Endodermal cell (in vitro differentiated cells): ENCODE measurements around the gene KRTAP3-3. TPM values are rescaled to one million over a fixed set of nuclear protein-coding genes. Genes with fewer than 3 reads are reported as not detected.

Experiments
- DNase-seq: peaks from one replicate; pipeline ENCODE4 v3.0.0-alpha.2; 2017
- H3K27ac ChIP-seq: 2 replicates; pipeline ENCODE4 v1.5.1; 2013; ENCODE audit warnings: mild to moderate bottlenecking, low read depth, low read length, moderate library complexity
- H3K27me3 ChIP-seq: 2 replicates; pipeline ENCODE4 v1.6.1; 2013; ENCODE audit warnings: mild to moderate bottlenecking, low read length, moderate library complexity; ENCODE audit not compliant: insufficient read depth, control insufficient read depth, poor library complexity, severe bottlenecking
- H3K36me3 ChIP-seq: 2 replicates; pipeline ENCODE4 v1.7.0; 2013; ENCODE audit warnings: mild to moderate bottlenecking, low read length, moderate library complexity; ENCODE audit not compliant: control insufficient read depth, insufficient read depth
- H3K4me1 ChIP-seq: one replicate; pipeline ENCODE4 v1.7.0; 2013; ENCODE audit warnings: low read length; ENCODE audit not compliant: control insufficient read depth, insufficient read depth
- H3K4me3 ChIP-seq: 2 replicates; pipeline ENCODE4 v1.5.1; 2013; ENCODE audit warnings: mild to moderate bottlenecking, low read length, moderate library complexity
- H3K9ac ChIP-seq: 2 replicates; pipeline ENCODE4 v1.6.1; 2013; ENCODE audit warnings: mild to moderate bottlenecking, low read length, moderate library complexity; ENCODE audit not compliant: poor library complexity, severe bottlenecking; ENCODE audit errors: extremely low read depth
- H3K9me3 ChIP-seq: 2 replicates; pipeline ENCODE4 v1.6.1; 2013; ENCODE audit warnings: mild to moderate bottlenecking, low read length, moderate library complexity; ENCODE audit not compliant: control insufficient read depth
- H3K27ac Mint-ChIP-seq: 2 replicates; pipeline ENCODE4 v1.8.0; 2020; ENCODE audit warnings: mixed read lengths
- H3K27me3 Mint-ChIP-seq: 2 replicates; pipeline ENCODE4 v1.8.0; 2021; ENCODE audit warnings: mild to moderate bottlenecking, mixed read lengths; ENCODE audit not compliant: insufficient read depth
- H3K36me3 Mint-ChIP-seq: 2 replicates; pipeline ENCODE4 v1.8.0; 2020; ENCODE audit warnings: low read depth, mixed read lengths
- H3K4me1 Mint-ChIP-seq: 2 replicates; pipeline ENCODE4 v1.8.0; 2020; ENCODE audit warnings: mixed read lengths
- H3K4me3 Mint-ChIP-seq: 2 replicates; pipeline ENCODE4 v1.8.0; 2020; ENCODE audit warnings: mild to moderate bottlenecking, moderate library complexity, mixed read lengths
- H3K9me3 Mint-ChIP-seq: 2 replicates; pipeline ENCODE4 v1.8.0; 2020; ENCODE audit warnings: mild to moderate bottlenecking, mixed read lengths
- CTCF ChIP-seq: fragments of 200-600 bp; sonication (generic); conservative IDR thresholded peaks from 2 replicates; pipeline ENCODE4 v1.5.0; 2021; ENCODE audit warnings: antibody characterized with exemption, mild to moderate bottlenecking
- WGBS, 2 experiments: methylation state at CpG; one replicate each; pipeline versions ENCODE4 v1.1.5 to v1.1.7; 2013; ENCODE audit warnings: missing lambda C conversion rate in 2 of 2, mixed read lengths in 1 of 2; ENCODE audit not compliant: insufficient coverage in 1 of 2, insufficient read length in 1 of 2; 5-methylcytosine and 5-hydroxymethylcytosine counted together
- total RNA-seq, 2 donors: library from RNA; stranded (reverse); fragmentation: NEBNext Ultra II Directional in 1 of 2; extraction: Animal tissue kit (Norgen Biotek cat#: 25700) in 1 of 2; gene quantifications; 2 replicates in 1 of 2; 3 replicates in 1 of 2; pipeline ENCODE4 v1.2.1, GENCODE V29; 2021

KRTAP3-3 gene
- total RNA-seq, 2 donors from 2014 or later = not detected

- Histone ChIP-seq H3K27ac (no peak within 1 kb of the TSS), H3K9me3 (no peaks in the 10 kb centered on the region), H3K9ac (no peak within 1 kb of the TSS), H3K4me3 (no peak within 1 kb of the TSS), H3K36me3 (no peaks in the 10 kb centered on the region), H3K27me3 (no peaks in the 10 kb centered on the region), H3K4me1 (no peaks in the 10 kb centered on the region)
- no peaks in the 10 kb centered on the region for H3K9me3 Mint-ChIP-seq
- H3K36me3 Mint-ChIP-seq = no peaks in the 10 kb centered on the region
- H3K4me1 Mint-ChIP-seq = no peaks in the 10 kb centered on the region
- no peak for DNase-seq
- 90% methylated on average over 9 of the region's 9 CpGs; no CpG with 5 or more reads in 1 of the 2 experiments for WGBS, 2 experiments
- no peak within 1 kb of the TSS for H3K4me3 Mint-ChIP-seq
- peaks cover 2% of the 10 kb centered on the region for H3K27me3 Mint-ChIP-seq
- TF ChIP-seq CTCF = no peak
- H3K27ac Mint-ChIP-seq = no peak within 1 kb of the TSS
Measured at GRCh38 chr17:41026715-41027471, 32.9 kb upstream of the KRTAP3-3 start, which contains the start of gene KRTAP1-5. Gene KRTAP1-5 (minus strand): TSS chr17:41027208. CDS start chr17:41027155, 53 bp downstream.

GRCh38 chr17:41024697-41025096 is 30.7 kb upstream of the KRTAP3-3 start:
- H3K27me3 Mint-ChIP-seq = peaks cover 2% of the 10 kb centered on the region
- no peaks in the 10 kb centered on the region for H3K9me3 Mint-ChIP-seq
- Histone ChIP-seq H3K9ac (no peak overlapping the region), H3K27ac (no peak overlapping the region), H3K4me3 (no peak overlapping the region), H3K4me1 (no peaks in the 10 kb centered on the region), H3K27me3 (no peaks in the 10 kb centered on the region), H3K9me3 (no peaks in the 10 kb centered on the region), H3K36me3 (no peaks in the 10 kb centered on the region)
- H3K27ac Mint-ChIP-seq = no peak overlapping the region
- WGBS, 2 experiments = 83 to 96% methylated on average over 2 to 3 of the region's 3 CpGs
- no peaks in the 10 kb centered on the region for H3K36me3 Mint-ChIP-seq
- TF ChIP-seq CTCF = no peak
- H3K4me3 Mint-ChIP-seq = no peak overlapping the region
- H3K4me1 Mint-ChIP-seq = no peaks in the 10 kb centered on the region
- DNase-seq = no peak

GRCh38 chr17:41020336-41020735 is 26.4 kb upstream of the KRTAP3-3 start:
- Mint-ChIP-seq H3K27ac (no peak overlapping the region), H3K36me3 (no peaks in the 10 kb centered on the region), H3K4me3 (no peak overlapping the region), H3K4me1 (peaks cover 3% of the 10 kb centered on the region), H3K9me3 (no peaks in the 10 kb centered on the region), H3K27me3 (peaks cover 2% of the 10 kb centered on the region)
- H3K27me3 ChIP-seq = no peaks in the 10 kb centered on the region
- no peak overlapping the region for H3K9ac ChIP-seq
- DNase-seq = no peak
- no peaks in the 10 kb centered on the region for H3K4me1 ChIP-seq
- no peak overlapping the region for H3K27ac ChIP-seq
- H3K36me3 ChIP-seq = no peaks in the 10 kb centered on the region
- H3K9me3 ChIP-seq = no peaks in the 10 kb centered on the region
- no peak for TF ChIP-seq CTCF
- H3K4me3 ChIP-seq = no peak overlapping the region
